ENCODE results near the gene EXT2.

Gene EXT2

DNA sequence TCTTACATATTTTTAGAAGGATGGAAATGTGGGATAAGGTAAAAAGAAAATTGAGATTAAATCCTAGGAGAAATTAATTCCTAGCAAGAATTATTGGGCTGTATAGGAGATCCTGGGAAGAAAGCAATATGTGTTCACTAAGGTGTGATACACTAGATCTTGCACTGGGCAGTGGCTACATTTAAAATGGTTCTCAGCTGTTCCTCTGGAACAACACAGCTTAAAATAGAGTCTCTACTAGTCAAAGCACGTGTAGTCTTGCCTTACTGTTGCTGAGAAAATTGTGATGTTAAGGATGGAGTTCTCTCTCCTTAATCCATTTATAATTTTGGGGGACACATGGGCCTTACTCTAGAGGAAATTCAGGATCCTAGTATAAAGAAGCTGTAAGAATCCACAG is 54.9 kb downstream of the EXT2 start:
- peaks cover 5 to 20% (median 12%) of the 10 kb centered on the region in 5 donors for H3K36me3 ChIP-seq (ENCODE audit: control insufficient read depth in 5 of 5, insufficient read depth in 5 of 5, low read length in 5 of 5)
- no peak overlapping the region for H3K27ac ChIP-seq (ENCODE audit: low read depth, low read length)
- H3K27me3 ChIP-seq (ENCODE audit: control insufficient read depth in 5 of 5, insufficient read depth in 4 of 5, low read length in 5 of 5): no peaks in the 10 kb centered on the region
- no peak overlapping the region for H3K4me3 ChIP-seq (ENCODE audit: low read depth in 1 of 5, low read length in 5 of 5)
- H3K9ac ChIP-seq (ENCODE audit: low read length in 5 of 5): no peak overlapping the region
- peaks cover 0 to 4% (median 0%) of the 10 kb centered on the region in 5 donors for H3K4me1 ChIP-seq (ENCODE audit: control insufficient read depth in 5 of 5, insufficient read depth in 5 of 5, low read length in 5 of 5)
- peaks cover 0 to 3% (median 0%) of the 10 kb centered on the region in 5 donors for H3K9me3 ChIP-seq (ENCODE audit: control insufficient read depth in 5 of 5, low read length in 5 of 5)

DNA sequence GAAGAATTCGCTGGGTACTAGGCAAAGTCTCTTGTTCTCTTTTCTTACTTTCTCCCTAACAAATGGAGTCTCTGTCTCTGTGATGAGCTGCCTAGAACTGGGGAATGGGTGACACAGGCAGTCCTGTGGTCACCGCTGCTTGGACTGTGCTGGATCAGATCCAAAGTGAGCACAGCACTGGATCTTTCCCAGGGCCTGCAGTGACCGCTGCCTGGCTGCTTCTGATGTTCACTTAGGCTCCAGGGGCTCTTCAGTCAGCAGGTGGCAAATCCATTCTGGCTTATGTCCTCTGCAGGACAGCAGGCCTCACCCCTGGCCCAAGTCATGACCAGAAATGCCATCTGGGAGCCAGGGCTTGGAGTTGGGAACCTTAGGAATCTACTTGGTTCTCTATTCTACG is 61.5 kb downstream of the EXT2 start:
- no peak overlapping the region for H3K4me3 ChIP-seq (ENCODE audit: low read depth in 1 of 5, low read length in 5 of 5)
- peaks cover 3 to 14% (median 5%) of the 10 kb centered on the region in 5 donors for H3K36me3 ChIP-seq (ENCODE audit: control insufficient read depth in 5 of 5, insufficient read depth in 5 of 5, low read length in 5 of 5)
- H3K9me3 ChIP-seq (ENCODE audit: control insufficient read depth in 5 of 5, low read length in 5 of 5): peaks cover 0 to 3% (median 0%) of the 10 kb centered on the region in 5 donors
- H3K9ac ChIP-seq (ENCODE audit: low read length in 5 of 5): no peak overlapping the region
- no peaks in the 10 kb centered on the region for H3K27me3 ChIP-seq (ENCODE audit: control insufficient read depth in 5 of 5, insufficient read depth in 4 of 5, low read length in 5 of 5)
- peaks cover 0 to 4% (median 2%) of the 10 kb centered on the region in 5 donors for H3K4me1 ChIP-seq (ENCODE audit: control insufficient read depth in 5 of 5, insufficient read depth in 5 of 5, low read length in 5 of 5)
- no peak overlapping the region for H3K27ac ChIP-seq (ENCODE audit: low read depth, low read length)

DNA sequence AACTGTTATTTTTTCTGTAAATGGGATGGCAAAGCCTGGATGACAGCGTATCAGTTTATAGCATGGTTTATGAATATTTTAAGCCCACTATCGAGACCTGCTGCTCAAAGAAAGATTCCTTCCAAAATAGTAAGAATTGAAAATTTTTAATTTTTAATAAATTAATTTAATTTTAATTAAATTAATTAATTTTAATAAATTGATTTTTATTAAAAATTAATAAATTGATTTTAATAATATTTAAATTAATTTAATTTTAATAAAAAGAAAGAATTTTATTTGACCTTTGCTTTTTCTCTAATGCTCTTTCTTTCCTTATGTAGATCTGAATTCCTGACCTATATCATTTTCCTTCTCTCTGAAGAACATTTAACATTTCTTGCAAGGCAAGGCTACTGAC is 62.9 kb downstream of the EXT2 start:
- H3K36me3 ChIP-seq (ENCODE audit: control insufficient read depth in 5 of 5, insufficient read depth in 5 of 5, low read length in 5 of 5): peaks cover 3 to 11% (median 5%) of the 10 kb centered on the region in 5 donors
- H3K9me3 ChIP-seq (ENCODE audit: control insufficient read depth in 5 of 5, low read length in 5 of 5): no peaks in the 10 kb centered on the region
- no peak overlapping the region for H3K27ac ChIP-seq (ENCODE audit: low read depth, low read length)
- no peak overlapping the region for H3K4me3 ChIP-seq (ENCODE audit: low read depth in 1 of 5, low read length in 5 of 5)
- H3K9ac ChIP-seq (ENCODE audit: low read length in 5 of 5): no peak overlapping the region
- H3K27me3 ChIP-seq (ENCODE audit: control insufficient read depth in 5 of 5, insufficient read depth in 4 of 5, low read length in 5 of 5): no peaks in the 10 kb centered on the region
- peaks cover 0 to 4% (median 2%) of the 10 kb centered on the region in 5 donors for H3K4me1 ChIP-seq (ENCODE audit: control insufficient read depth in 5 of 5, insufficient read depth in 5 of 5, low read length in 5 of 5)

DNA sequence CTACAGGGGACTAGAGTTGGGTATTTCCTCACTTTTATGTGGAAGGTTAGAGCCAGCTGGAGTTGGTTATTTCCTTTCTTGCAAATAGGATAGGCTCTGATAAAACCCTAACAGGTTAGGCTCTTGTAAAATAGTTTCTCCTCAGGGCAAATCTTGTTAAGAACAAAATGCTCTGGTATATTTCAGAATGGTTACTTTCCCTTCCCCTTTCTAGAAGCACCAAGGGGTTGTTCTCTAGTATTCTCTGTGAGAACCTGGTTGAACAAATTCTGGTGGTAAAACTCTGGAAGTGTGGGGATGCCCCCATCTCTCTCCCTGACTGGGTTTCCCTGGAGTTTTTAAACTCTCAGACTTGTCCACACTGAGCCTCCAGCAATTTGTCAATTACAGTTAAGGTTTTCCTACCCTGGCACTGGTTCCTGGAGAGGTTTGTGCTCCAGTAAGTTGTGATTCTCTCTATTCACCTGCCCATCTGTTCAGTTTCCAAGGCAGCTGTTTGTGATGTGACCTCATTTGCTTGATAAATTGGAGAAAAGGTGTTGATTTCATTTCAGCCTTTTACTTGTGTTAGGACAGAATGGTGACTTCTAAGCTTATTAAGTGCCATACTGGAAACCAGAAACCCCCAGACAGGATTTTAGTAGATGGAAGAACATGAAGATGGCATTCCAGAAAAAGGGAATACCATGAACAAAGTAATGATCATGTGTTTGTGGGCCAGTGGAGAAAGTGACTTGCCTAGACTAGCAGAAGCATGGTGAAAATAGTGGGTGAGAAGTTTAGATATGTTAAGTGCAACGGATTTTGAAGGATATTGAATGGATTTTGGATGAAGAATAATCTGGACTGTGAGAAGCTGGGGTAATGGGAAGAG is 64.6 kb downstream of the EXT2 start:
- peaks cover 2 to 11% (median 3%) of the 10 kb centered on the region in 5 donors for H3K36me3 ChIP-seq (ENCODE audit: control insufficient read depth in 5 of 5, insufficient read depth in 5 of 5, low read length in 5 of 5)
- no peak overlapping the region for H3K27ac ChIP-seq (ENCODE audit: low read depth, low read length)
- no peaks in the 10 kb centered on the region for H3K9me3 ChIP-seq (ENCODE audit: control insufficient read depth in 5 of 5, low read length in 5 of 5)
- no peak overlapping the region for H3K4me3 ChIP-seq (ENCODE audit: low read depth in 1 of 5, low read length in 5 of 5)
- no peak overlapping the region for H3K9ac ChIP-seq (ENCODE audit: low read length in 5 of 5)
- peaks cover 0 to 5% (median 2%) of the 10 kb centered on the region in 5 donors for H3K4me1 ChIP-seq (ENCODE audit: control insufficient read depth in 5 of 5, insufficient read depth in 5 of 5, low read length in 5 of 5)
- H3K27me3 ChIP-seq (ENCODE audit: control insufficient read depth in 5 of 5, insufficient read depth in 4 of 5, low read length in 5 of 5): no peaks in the 10 kb centered on the region

DNA sequence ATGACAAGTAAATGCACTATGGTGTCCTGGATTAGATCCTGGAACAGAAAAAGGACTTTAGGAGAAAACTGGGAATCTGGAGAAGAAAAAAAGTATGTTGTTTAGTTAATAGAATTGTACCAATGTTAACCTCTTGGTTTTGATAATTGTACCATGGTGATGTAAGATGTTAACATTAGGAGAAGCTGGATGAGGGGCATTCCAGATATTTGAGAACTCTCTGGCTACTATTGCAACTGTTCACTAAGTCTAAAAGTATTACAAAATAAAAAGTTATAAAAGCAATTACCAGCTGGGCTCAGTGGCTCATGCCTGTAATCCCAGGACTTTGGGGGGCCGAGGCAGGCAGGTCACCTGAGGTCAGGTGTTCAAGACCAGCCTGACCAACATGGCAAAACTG is 66.5 kb downstream of the EXT2 start:
- H3K4me1 ChIP-seq (ENCODE audit: control insufficient read depth in 5 of 5, insufficient read depth in 5 of 5, low read length in 5 of 5): peaks cover 0 to 5% (median 3%) of the 10 kb centered on the region in 5 donors
- peaks cover under 1 to 10% (median 3%) of the 10 kb centered on the region in 5 donors for H3K36me3 ChIP-seq (ENCODE audit: control insufficient read depth in 5 of 5, insufficient read depth in 5 of 5, low read length in 5 of 5)
- H3K27ac ChIP-seq (ENCODE audit: low read depth, low read length): no peak overlapping the region
- no peaks in the 10 kb centered on the region for H3K27me3 ChIP-seq (ENCODE audit: control insufficient read depth in 5 of 5, insufficient read depth in 4 of 5, low read length in 5 of 5)
- no peaks in the 10 kb centered on the region for H3K9me3 ChIP-seq (ENCODE audit: control insufficient read depth in 5 of 5, low read length in 5 of 5)
- H3K9ac ChIP-seq (ENCODE audit: low read length in 5 of 5): no peak overlapping the region
- H3K4me3 ChIP-seq (ENCODE audit: low read depth in 1 of 5, low read length in 5 of 5): no peak overlapping the region

DNA sequence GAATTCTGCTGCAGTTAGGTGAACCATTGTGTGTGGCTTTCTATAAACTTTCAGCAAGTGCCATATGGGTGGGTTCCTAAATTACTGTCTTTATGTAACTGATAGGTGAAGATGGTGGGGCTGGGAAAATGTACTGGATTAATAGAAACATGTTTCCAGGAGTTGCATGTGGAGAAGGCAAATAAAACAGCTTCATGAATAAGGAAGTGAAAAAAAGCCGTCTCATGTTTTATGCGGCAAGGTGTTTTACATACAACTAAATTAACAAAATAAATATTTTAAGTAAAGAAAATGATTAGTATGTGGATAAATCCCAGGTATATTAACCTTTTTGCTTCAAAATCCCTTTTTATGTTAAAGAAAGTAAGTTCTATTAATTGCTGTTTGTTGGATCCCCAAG is 67.2 kb downstream of the EXT2 start:
- no peak overlapping the region for H3K4me3 ChIP-seq (ENCODE audit: low read depth in 1 of 5, low read length in 5 of 5)
- no peaks in the 10 kb centered on the region for H3K9me3 ChIP-seq (ENCODE audit: control insufficient read depth in 5 of 5, low read length in 5 of 5)
- H3K9ac ChIP-seq (ENCODE audit: low read length in 5 of 5): no peak overlapping the region
- peaks cover 0 to 4% (median 1%) of the 10 kb centered on the region in 5 donors for H3K36me3 ChIP-seq (ENCODE audit: control insufficient read depth in 5 of 5, insufficient read depth in 5 of 5, low read length in 5 of 5)
- H3K27me3 ChIP-seq (ENCODE audit: control insufficient read depth in 5 of 5, insufficient read depth in 4 of 5, low read length in 5 of 5): no peaks in the 10 kb centered on the region
- peaks cover 0 to 5% (median 3%) of the 10 kb centered on the region in 5 donors for H3K4me1 ChIP-seq (ENCODE audit: control insufficient read depth in 5 of 5, insufficient read depth in 5 of 5, low read length in 5 of 5)
- no peak overlapping the region for H3K27ac ChIP-seq (ENCODE audit: low read depth, low read length)

DNA sequence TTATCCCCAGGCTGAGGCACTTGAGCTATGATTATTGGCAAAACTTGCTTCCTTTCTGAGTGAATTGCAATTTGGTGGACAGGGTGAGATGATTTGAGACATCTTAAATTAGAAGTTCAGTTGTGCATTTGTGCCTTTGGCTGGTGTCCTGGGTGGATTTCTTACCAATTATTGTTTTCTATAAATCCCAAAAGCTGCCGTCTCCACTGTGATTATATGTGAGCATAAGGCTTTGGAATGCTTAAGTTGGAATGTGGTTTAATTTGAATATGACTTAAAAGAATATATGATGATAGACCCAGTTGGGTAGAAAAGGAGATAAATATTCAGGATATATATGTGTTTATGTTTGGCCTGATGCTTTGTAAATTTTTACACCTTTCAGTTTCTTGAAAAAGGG is 70.0 kb downstream of the EXT2 start:
- Histone ChIP-seq H3K9me3 (ENCODE audit: control insufficient read depth in 5 of 5, low read length in 5 of 5) (no peaks in the 10 kb centered on the region), H3K27ac (ENCODE audit: low read depth, low read length) (no peak overlapping the region), H3K27me3 (ENCODE audit: control insufficient read depth in 5 of 5, insufficient read depth in 4 of 5, low read length in 5 of 5) (no peaks in the 10 kb centered on the region), H3K36me3 (ENCODE audit: control insufficient read depth in 5 of 5, insufficient read depth in 5 of 5, low read length in 5 of 5) (no peaks in the 10 kb centered on the region), H3K9ac (ENCODE audit: low read length in 5 of 5) (no peak overlapping the region), H3K4me3 (ENCODE audit: low read depth in 1 of 5, low read length in 5 of 5) (no peak overlapping the region), H3K4me1 (ENCODE audit: control insufficient read depth in 5 of 5, insufficient read depth in 5 of 5, low read length in 5 of 5) (peaks cover 0 to 5% (median 3%) of the 10 kb centered on the region in 5 donors)

DNA sequence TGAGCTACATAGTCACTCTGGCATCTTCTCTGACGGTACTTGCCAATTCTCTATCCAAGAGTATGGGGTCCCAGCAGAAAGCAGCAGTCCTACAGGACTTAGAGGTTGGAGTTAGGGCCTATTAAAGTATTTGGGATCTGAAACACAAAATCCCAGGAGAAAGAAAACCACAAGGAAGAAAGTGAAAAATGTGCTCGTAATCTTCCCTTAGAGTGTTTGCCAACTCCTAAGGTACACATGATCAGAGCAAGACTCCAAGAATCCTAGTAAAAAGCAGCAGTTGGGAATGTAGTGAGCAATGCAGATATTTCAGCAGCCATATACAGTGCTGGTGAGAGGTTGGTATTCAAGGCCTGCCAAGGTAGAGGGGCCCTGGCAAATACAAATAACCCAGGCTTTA is 71.6 kb downstream of the EXT2 start:
- H3K9ac ChIP-seq (ENCODE audit: low read length in 5 of 5): no peak overlapping the region
- H3K27ac ChIP-seq (ENCODE audit: low read depth, low read length): no peak overlapping the region
- no peak overlapping the region for H3K4me3 ChIP-seq (ENCODE audit: low read depth in 1 of 5, low read length in 5 of 5)
- no peaks in the 10 kb centered on the region for H3K9me3 ChIP-seq (ENCODE audit: control insufficient read depth in 5 of 5, low read length in 5 of 5)
- H3K36me3 ChIP-seq (ENCODE audit: control insufficient read depth in 5 of 5, insufficient read depth in 5 of 5, low read length in 5 of 5): peaks cover 0 to 6% (median 4%) of the 10 kb centered on the region in 5 donors
- H3K27me3 ChIP-seq (ENCODE audit: control insufficient read depth in 5 of 5, insufficient read depth in 4 of 5, low read length in 5 of 5): no peaks in the 10 kb centered on the region
- H3K4me1 ChIP-seq (ENCODE audit: control insufficient read depth in 5 of 5, insufficient read depth in 5 of 5, low read length in 5 of 5): peaks cover 0 to 5% (median 3%) of the 10 kb centered on the region in 5 donors

DNA sequence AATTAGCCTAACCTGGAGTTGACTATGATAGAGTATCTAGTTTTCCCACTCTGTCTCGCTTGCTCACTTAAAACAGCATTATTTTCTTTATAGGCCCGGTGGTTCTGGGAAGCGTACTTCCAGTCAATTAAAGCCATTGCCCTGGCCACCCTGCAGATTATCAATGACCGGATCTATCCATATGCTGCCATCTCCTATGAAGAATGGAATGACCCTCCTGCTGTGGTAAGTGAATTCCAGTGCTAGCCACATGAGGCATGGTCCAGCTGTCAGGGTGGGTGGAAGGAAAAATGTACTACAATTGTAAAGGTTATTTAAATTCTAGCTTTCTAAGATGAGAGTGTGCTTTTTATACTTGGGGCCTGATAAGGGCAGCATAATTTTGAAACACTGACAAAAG is 76.0 kb downstream of the EXT2 start:
- H3K9me3 ChIP-seq (ENCODE audit: control insufficient read depth in 5 of 5, low read length in 5 of 5): no peaks in the 10 kb centered on the region
- peaks cover 0 to 5% (median 2%) of the 10 kb centered on the region in 5 donors for H3K4me1 ChIP-seq (ENCODE audit: control insufficient read depth in 5 of 5, insufficient read depth in 5 of 5, low read length in 5 of 5)
- no peak overlapping the region for H3K27ac ChIP-seq (ENCODE audit: low read depth, low read length)
- H3K36me3 ChIP-seq (ENCODE audit: control insufficient read depth in 5 of 5, insufficient read depth in 5 of 5, low read length in 5 of 5): peaks cover 4 to 15% (median 11%) of the 10 kb centered on the region in 5 donors
- no peaks in the 10 kb centered on the region for H3K27me3 ChIP-seq (ENCODE audit: control insufficient read depth in 5 of 5, insufficient read depth in 4 of 5, low read length in 5 of 5)
- H3K9ac ChIP-seq (ENCODE audit: low read length in 5 of 5): no peak overlapping the region
- H3K4me3 ChIP-seq (ENCODE audit: low read depth in 1 of 5, low read length in 5 of 5): no peak overlapping the region

DNA sequence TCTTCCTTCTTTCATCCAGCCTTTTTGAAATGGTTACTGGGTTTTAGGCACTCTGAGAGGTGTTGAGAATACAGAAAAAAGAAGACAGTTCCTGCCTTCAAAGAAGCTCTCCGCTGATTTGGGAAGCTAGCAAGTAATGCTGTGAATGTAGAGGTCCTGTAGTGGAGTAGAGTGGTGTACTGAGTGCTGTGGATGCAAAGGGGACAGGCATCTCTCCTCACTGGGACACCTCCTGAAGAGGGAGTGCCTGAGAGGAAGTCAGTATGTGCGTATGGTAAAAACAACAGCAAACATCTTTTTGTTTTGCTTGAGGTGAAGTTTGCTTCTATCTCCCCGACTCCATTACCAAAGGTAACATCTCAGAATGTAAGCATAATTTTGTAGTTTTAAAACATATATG is 77.5 kb downstream of the EXT2 start:
- Histone ChIP-seq H3K27me3 (ENCODE audit: control insufficient read depth in 5 of 5, insufficient read depth in 4 of 5, low read length in 5 of 5) (no peaks in the 10 kb centered on the region), H3K36me3 (ENCODE audit: control insufficient read depth in 5 of 5, insufficient read depth in 5 of 5, low read length in 5 of 5) (peaks cover 4 to 15% (median 11%) of the 10 kb centered on the region in 5 donors), H3K4me3 (ENCODE audit: low read depth in 1 of 5, low read length in 5 of 5) (no peak overlapping the region), H3K27ac (ENCODE audit: low read depth, low read length) (no peak overlapping the region), H3K4me1 (ENCODE audit: control insufficient read depth in 5 of 5, insufficient read depth in 5 of 5, low read length in 5 of 5) (peaks cover 0 to 3% (median 3%) of the 10 kb centered on the region in 5 donors), H3K9me3 (ENCODE audit: control insufficient read depth in 5 of 5, low read length in 5 of 5) (no peaks in the 10 kb centered on the region), H3K9ac (ENCODE audit: low read length in 5 of 5) (no peak overlapping the region)

All from subcutaneous abdominal adipose tissue (tissue), 5 donors.